Retinal pigment epithelial cell (primary cell): Measurements from ENCODE around the gene KLHDC1.
"Not testable (repeated sequence)": the region's sequence is repeated elsewhere in the genome, so short reads cannot be mapped to it uniquely, and the experiment has no call there.

Experiments used
- DNase-seq: peaks from one replicate; pipeline ENCODE4 v3.0.0-alpha.2; 2010; ENCODE audit warnings: low read depth
- H3K4me3 ChIP-seq: 2 replicates; pipeline ENCODE4 v1.5.1; 2011; ENCODE audit warnings: mild to moderate bottlenecking, low read length, control low read depth, moderate library complexity
- TF ChIP-seq, protein P1 (sequence below): conservative IDR thresholded peaks from 2 replicates; pipeline ENCODE4 v1.5.1; 2011; ENCODE audit warnings: low read depth, low read length, control low read depth, inconsistent platforms

KLHDC1 gene

GRCh38 chr14:49677643-49678042, 15.3 kb upstream of the KLHDC1 start:
- no peak for DNase-seq
- TF ChIP-seq, protein P1, sequence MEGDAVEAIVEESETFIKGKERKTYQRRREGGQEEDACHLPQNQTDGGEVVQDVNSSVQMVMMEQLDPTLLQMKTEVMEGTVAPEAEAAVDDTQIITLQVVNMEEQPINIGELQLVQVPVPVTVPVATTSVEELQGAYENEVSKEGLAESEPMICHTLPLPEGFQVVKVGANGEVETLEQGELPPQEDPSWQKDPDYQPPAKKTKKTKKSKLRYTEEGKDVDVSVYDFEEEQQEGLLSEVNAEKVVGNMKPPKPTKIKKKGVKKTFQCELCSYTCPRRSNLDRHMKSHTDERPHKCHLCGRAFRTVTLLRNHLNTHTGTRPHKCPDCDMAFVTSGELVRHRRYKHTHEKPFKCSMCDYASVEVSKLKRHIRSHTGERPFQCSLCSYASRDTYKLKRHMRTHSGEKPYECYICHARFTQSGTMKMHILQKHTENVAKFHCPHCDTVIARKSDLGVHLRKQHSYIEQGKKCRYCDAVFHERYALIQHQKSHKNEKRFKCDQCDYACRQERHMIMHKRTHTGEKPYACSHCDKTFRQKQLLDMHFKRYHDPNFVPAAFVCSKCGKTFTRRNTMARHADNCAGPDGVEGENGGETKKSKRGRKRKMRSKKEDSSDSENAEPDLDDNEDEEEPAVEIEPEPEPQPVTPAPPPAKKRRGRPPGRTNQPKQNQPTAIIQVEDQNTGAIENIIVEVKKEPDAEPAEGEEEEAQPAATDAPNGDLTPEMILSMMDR, result no peak
- H3K4me3 ChIP-seq, result no peak overlapping the region

GRCh38 chr14:49679271-49679670, 13.6 kb upstream of the KLHDC1 start:
- TF ChIP-seq, protein P1, result no peak
- H3K4me3 ChIP-seq, result no peak overlapping the region
- no peak for DNase-seq

- no peak overlapping the region for H3K4me3 ChIP-seq
- no peak for DNase-seq
- TF ChIP-seq, protein P1, result no peak
These were observed 6.5 kb upstream of the KLHDC1 start for GRCh38 chr14:49686425-49686824.

- DNase-seq, result peak; percentile 15
- TF ChIP-seq, protein P1, result no peak
- H3K4me3 ChIP-seq, result peak within 1 kb of the TSS; percentile 69
These were observed 4.8 kb upstream of the KLHDC1 start, which contains the start of gene POLE2 for GRCh38 chr14:49687942-49688700. TSS of gene POLE2 (minus strand) at chr14:49688214. CDS start at chr14:49688203, 11 bp downstream.

DNA sequence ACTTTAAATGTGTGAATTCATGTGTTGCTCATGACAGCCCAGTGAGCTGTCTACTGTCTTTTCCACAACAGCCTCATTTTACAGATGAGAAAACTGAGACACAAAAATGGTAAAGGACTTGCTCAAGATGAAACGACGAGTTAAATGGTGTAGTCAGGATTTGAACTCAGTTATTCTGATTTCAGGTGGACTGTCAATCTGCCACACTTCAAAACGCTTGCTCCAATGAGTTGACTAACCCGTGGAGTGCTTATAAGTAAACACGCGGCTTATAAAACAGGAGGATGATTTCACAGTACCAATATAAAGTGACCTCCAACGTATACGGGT, 4.3 kb upstream of the KLHDC1 start:
- TF ChIP-seq, protein P1, result no peak
- peak overlapping the region; percentile 69 for H3K4me3 ChIP-seq
- DNase-seq, result no peak

DNA sequence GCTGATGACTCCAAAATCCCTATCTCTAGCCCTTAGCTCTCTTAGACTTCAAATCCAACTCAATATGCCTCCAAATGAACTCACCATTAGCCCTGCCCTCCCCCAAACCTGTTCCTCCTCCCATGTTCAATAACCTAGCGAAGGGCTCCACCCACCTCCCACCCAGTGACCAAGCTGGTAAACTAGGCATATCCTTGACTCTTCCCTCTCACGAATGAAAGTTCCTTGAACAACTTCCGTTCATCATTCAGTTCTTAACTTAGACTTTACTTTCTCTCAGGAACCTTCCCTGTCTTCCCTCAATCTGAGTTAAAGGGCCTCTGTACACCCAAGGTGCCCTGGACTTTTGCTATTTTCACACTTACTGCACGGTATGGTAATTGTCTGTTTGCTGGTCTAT, 1.9 kb upstream of the KLHDC1 start:
- no peak for DNase-seq
- H3K4me3 ChIP-seq, result no peak overlapping the region
- TF ChIP-seq, protein P1, result no peak

DNA sequence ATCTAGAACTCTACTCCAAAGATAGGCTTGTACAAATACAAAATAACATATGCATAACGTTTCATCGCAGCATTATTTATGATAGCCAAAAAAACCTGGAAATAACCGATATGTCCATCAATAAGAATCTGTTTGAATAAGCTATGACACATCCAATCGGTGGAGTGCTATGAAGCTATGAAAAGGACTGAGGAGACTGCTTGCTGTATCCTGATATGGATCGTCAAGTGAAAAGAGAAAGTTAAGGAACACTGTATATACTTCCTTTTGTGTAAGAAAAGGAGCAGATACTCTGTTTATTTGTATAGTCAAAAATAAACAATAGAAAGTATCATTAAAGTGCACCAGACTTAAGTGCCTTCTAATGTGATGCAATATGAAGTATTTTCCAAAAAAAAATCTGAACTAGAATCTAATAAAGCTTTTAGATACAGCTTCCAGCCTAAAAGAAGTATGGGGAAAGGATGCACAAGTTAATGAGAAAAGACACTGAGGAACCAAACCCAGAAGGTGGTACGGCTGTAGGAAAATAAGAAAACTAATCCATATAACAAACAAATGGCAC, 645 bp upstream of the KLHDC1 start:
- TF ChIP-seq, protein P1, result no peak
- no peak for DNase-seq
- H3K4me3 ChIP-seq, result peak overlapping the region; percentile 66

DNA sequence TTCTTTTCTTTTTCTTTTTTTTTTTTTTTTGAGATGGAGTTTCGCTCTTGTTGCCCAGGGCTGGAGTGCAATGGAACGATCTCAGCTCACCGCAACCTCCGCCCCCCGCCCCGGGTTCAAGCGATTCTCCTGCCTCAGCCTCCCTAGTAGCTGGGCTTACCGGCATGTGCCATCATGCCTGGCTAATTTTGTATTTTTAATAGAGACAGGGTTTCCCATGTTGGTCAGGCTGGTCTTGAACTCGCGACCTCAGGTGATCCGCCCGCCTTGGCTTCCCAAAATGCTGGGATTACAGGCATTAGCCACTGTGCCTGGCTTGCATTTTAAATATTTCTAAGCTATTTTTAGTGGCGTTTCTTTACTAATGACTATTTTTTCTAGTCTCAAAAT, 810 bp downstream of the KLHDC1 start:
- peak overlapping the region; percentile 66 for H3K4me3 ChIP-seq
- not testable (repeated sequence) for DNase-seq
